ENCODE data around the gene SLC25A44. TPM values are rescaled to one million over a fixed set of nuclear protein-coding genes. Genes with fewer than 3 reads are reported as not detected.
A peak's percentile ranks its signal among the peaks of the same experiment; 100 is the strongest.

Gene SLC25A44
- total and polyA plus RNA-seq, 8 donors, result 14.3 to 29.1 (median 19.1) TPM

GRCh38 chr1:156191292-156191964 is 2.5 kb upstream of the SLC25A44 start:
- no peak for TF ChIP-seq CTCF (IDR thresholded peaks at IDR 0.05)
- peaks cover 5 to 45% of the 10 kb centered on the region in 2 donors for H3K4me1 ChIP-seq
- H3K9me3 ChIP-seq, result no peaks in the 10 kb centered on the region
- no peak overlapping the region for H3K4me3 ChIP-seq
- intact Hi-C loops (cut with DNase I), result no loop called here
- H3K27ac ChIP-seq, result peak overlapping the region in 1 of 2 donors; percentile 46
- no peak for DNase-seq
- ATAC-seq, result no peak
- H3K36me3 ChIP-seq, result peaks cover 0 to 11% of the 10 kb centered on the region in 2 donors
- H3K27me3 ChIP-seq, result no peaks in the 10 kb centered on the region

GRCh38 chr1:156193208-156193487 is 756 bp upstream of the SLC25A44 start:
- Histone ChIP-seq H3K9me3 (no peaks in the 10 kb centered on the region), H3K27me3 (no peaks in the 10 kb centered on the region), H3K36me3 (peaks cover 0 to 18% of the 10 kb centered on the region in 2 donors), H3K4me1 (peaks cover 5 to 54% of the 10 kb centered on the region in 2 donors), H3K27ac (peak overlapping the region; percentile 84 to 89), H3K4me3 (peak overlapping the region; percentile 92 to 95)
- ATAC-seq (no peak), DNase-seq (no peak)
- no peak for TF ChIP-seq CTCF (IDR thresholded peaks at IDR 0.05)
- intact Hi-C loops (cut with DNase I), result no loop called here

- H3K36me3 ChIP-seq, result peaks cover 0 to 24% of the 10 kb centered on the region in 2 donors
- no peak for DNase-seq
- ATAC-seq, result no peak
- no peaks in the 10 kb centered on the region for H3K27me3 ChIP-seq
- intact Hi-C loops (cut with DNase I), result no loop called here
- H3K4me3 ChIP-seq, result peak overlapping the region; percentile 92 to 95
- H3K27ac ChIP-seq, result peak overlapping the region in 1 of 2 donors; percentile 89
- H3K9me3 ChIP-seq, result no peaks in the 10 kb centered on the region
- H3K4me1 ChIP-seq, result peaks cover 5 to 61% of the 10 kb centered on the region in 2 donors
- no peak for TF ChIP-seq CTCF (IDR thresholded peaks at IDR 0.05)
Measured at GRCh38 chr1:156194300-156194652, 372 bp downstream of the SLC25A44 start.

GRCh38 chr1:156195853-156196252 is 1.9 kb downstream of the SLC25A44 start:
- no peak for TF ChIP-seq CTCF (IDR thresholded peaks at IDR 0.05)
- no peak for ATAC-seq
- Histone ChIP-seq H3K27ac (no peak overlapping the region), H3K36me3 (peaks cover 0 to 38% of the 10 kb centered on the region in 2 donors), H3K4me3 (no peak overlapping the region), H3K27me3 (no peaks in the 10 kb centered on the region), H3K9me3 (no peaks in the 10 kb centered on the region), H3K4me1 (peaks cover 5 to 68% of the 10 kb centered on the region in 2 donors)
- intact Hi-C loops (cut with DNase I), result no loop called here
- no peak for DNase-seq

GRCh38 chr1:156196445-156196844 is 2.5 kb downstream of the SLC25A44 start:
- H3K36me3 ChIP-seq, result peaks cover 0 to 38% of the 10 kb centered on the region in 2 donors
- no peak for TF ChIP-seq CTCF (IDR thresholded peaks at IDR 0.05)
- H3K27ac ChIP-seq, result no peak overlapping the region
- H3K9me3 ChIP-seq, result no peaks in the 10 kb centered on the region
- no peak for ATAC-seq
- no peak for DNase-seq
- intact Hi-C loops (cut with DNase I), result no loop called here
- no peak overlapping the region for H3K4me3 ChIP-seq
- peaks cover 5 to 68% of the 10 kb centered on the region in 2 donors for H3K4me1 ChIP-seq
- no peaks in the 10 kb centered on the region for H3K27me3 ChIP-seq
